Measurements from ENCODE around the gene CDH13. TPM values are rescaled to one million over a fixed set of nuclear protein-coding genes. Genes with fewer than 3 reads are reported as not detected.
A peak's percentile ranks its signal among the peaks of the same experiment; 100 is the strongest.

CDH13 gene
- total RNA-seq, 1 experiment from 2014 or later = 34.5 TPM

- no peaks in the 10 kb centered on the region for H3K27me3 ChIP-seq
- no peak overlapping the region for H3K4me3 ChIP-seq
- DNase-seq = no peak
- no peaks in the 10 kb centered on the region for H3K9me3 ChIP-seq (replicated peaks)
- no peaks in the 10 kb centered on the region for H3K36me3 ChIP-seq
- no peak overlapping the region for H3K27ac ChIP-seq
- H3K4me1 ChIP-seq = peaks cover 4% of the 10 kb centered on the region; the same call in 1 of the 2 replicates
Observed at GRCh38 chr16:83776944-83777343, 1150.2 kb downstream of the CDH13 start.

- H3K4me3 ChIP-seq = no peak overlapping the region
- H3K4me1 ChIP-seq = peaks cover 4% of the 10 kb centered on the region; the same call in 1 of the 2 replicates
- H3K36me3 ChIP-seq = no peaks in the 10 kb centered on the region
- peak; percentile 14 to 48 for DNase-seq
- H3K27me3 ChIP-seq = no peaks in the 10 kb centered on the region
- H3K9me3 ChIP-seq (replicated peaks) = no peaks in the 10 kb centered on the region
- H3K27ac ChIP-seq = no peak overlapping the region
Observed at GRCh38 chr16:83779886-83780285, 1153.1 kb downstream of the CDH13 start.

GRCh38 chr16:83785455-83785854, 1158.7 kb downstream of the CDH13 start:
- no peaks in the 10 kb centered on the region for H3K36me3 ChIP-seq
- H3K9me3 ChIP-seq (replicated peaks) = no peaks in the 10 kb centered on the region
- H3K27ac ChIP-seq = no peak overlapping the region
- H3K27me3 ChIP-seq = no peaks in the 10 kb centered on the region
- no peaks in the 10 kb centered on the region for H3K4me1 ChIP-seq
- H3K4me3 ChIP-seq = no peak overlapping the region
- DNase-seq = no peak

GRCh38 chr16:83789642-83790401, 1163.1 kb downstream of the CDH13 start:
- Histone ChIP-seq H3K27ac (no peak overlapping the region), H3K4me3 (no peak overlapping the region), H3K9me3 (replicated peaks) (no peaks in the 10 kb centered on the region), H3K4me1 (no peaks in the 10 kb centered on the region), H3K36me3 (no peaks in the 10 kb centered on the region), H3K27me3 (no peaks in the 10 kb centered on the region)
- no peak for DNase-seq

GRCh38 chr16:83791916-83792315, 1165.1 kb downstream of the CDH13 start:
- Histone ChIP-seq H3K27ac (no peak overlapping the region), H3K9me3 (replicated peaks) (no peaks in the 10 kb centered on the region), H3K4me3 (no peak overlapping the region), H3K36me3 (no peaks in the 10 kb centered on the region), H3K27me3 (no peaks in the 10 kb centered on the region), H3K4me1 (no peaks in the 10 kb centered on the region)
- no peak for DNase-seq

- Histone ChIP-seq H3K27me3 (no peaks in the 10 kb centered on the region), H3K9me3 (replicated peaks) (no peaks in the 10 kb centered on the region), H3K4me1 (no peaks in the 10 kb centered on the region), H3K27ac (no peak overlapping the region), H3K36me3 (no peaks in the 10 kb centered on the region), H3K4me3 (no peak overlapping the region)
- DNase-seq = no peak
Observed at GRCh38 chr16:83792391-83792790, 1165.6 kb downstream of the CDH13 start.

GRCh38 chr16:83793179-83793578, 1166.4 kb downstream of the CDH13 start:
- no peak for DNase-seq
- Histone ChIP-seq H3K27ac (no peak overlapping the region), H3K4me1 (no peaks in the 10 kb centered on the region), H3K27me3 (no peaks in the 10 kb centered on the region), H3K4me3 (no peak overlapping the region), H3K9me3 (replicated peaks) (no peaks in the 10 kb centered on the region), H3K36me3 (no peaks in the 10 kb centered on the region)

- Histone ChIP-seq H3K27me3 (no peaks in the 10 kb centered on the region), H3K4me1 (no peaks in the 10 kb centered on the region), H3K27ac (no peak overlapping the region), H3K9me3 (replicated peaks) (no peaks in the 10 kb centered on the region), H3K4me3 (no peak overlapping the region), H3K36me3 (no peaks in the 10 kb centered on the region)
- no peak for DNase-seq
Observed at GRCh38 chr16:83794860-83795554, 1168.2 kb downstream of the CDH13 start.

GRCh38 chr16:83797013-83797412, 1170.2 kb downstream of the CDH13 start:
- no peak overlapping the region for H3K4me3 ChIP-seq
- H3K9me3 ChIP-seq (replicated peaks) = no peaks in the 10 kb centered on the region
- H3K4me1 ChIP-seq = no peaks in the 10 kb centered on the region
- no peak overlapping the region for H3K27ac ChIP-seq
- DNase-seq = no peak
- no peaks in the 10 kb centered on the region for H3K36me3 ChIP-seq
- H3K27me3 ChIP-seq = no peaks in the 10 kb centered on the region

GRCh38 chr16:83799336-83799735, 1172.6 kb downstream of the CDH13 start:
- Histone ChIP-seq H3K36me3 (no peaks in the 10 kb centered on the region), H3K27ac (no peak overlapping the region), H3K9me3 (replicated peaks) (no peaks in the 10 kb centered on the region), H3K27me3 (no peaks in the 10 kb centered on the region), H3K4me1 (no peaks in the 10 kb centered on the region), H3K4me3 (no peak overlapping the region)
- DNase-seq = no peak

GRCh38 chr16:83802135-83802534, 1175.4 kb downstream of the CDH13 start:
- H3K36me3 ChIP-seq = no peaks in the 10 kb centered on the region
- no peak overlapping the region for H3K4me3 ChIP-seq
- DNase-seq = no peak
- no peaks in the 10 kb centered on the region for H3K9me3 ChIP-seq (replicated peaks)
- no peaks in the 10 kb centered on the region for H3K27me3 ChIP-seq
- no peaks in the 10 kb centered on the region for H3K4me1 ChIP-seq
- H3K27ac ChIP-seq = no peak overlapping the region

- Histone ChIP-seq H3K27me3 (no peaks in the 10 kb centered on the region), H3K4me3 (no peak overlapping the region), H3K27ac (no peak overlapping the region), H3K9me3 (replicated peaks) (no peaks in the 10 kb centered on the region), H3K4me1 (no peaks in the 10 kb centered on the region), H3K36me3 (no peaks in the 10 kb centered on the region)
- no peak for DNase-seq
Observed at GRCh38 chr16:83802554-83803205, 1175.9 kb downstream of the CDH13 start.

GRCh38 chr16:83803811-83804210, 1177.0 kb downstream of the CDH13 start:
- Histone ChIP-seq H3K9me3 (replicated peaks) (no peaks in the 10 kb centered on the region), H3K36me3 (no peaks in the 10 kb centered on the region), H3K27ac (no peak overlapping the region), H3K4me1 (no peaks in the 10 kb centered on the region), H3K27me3 (no peaks in the 10 kb centered on the region), H3K4me3 (no peak overlapping the region)
- DNase-seq = no peak

GRCh38 chr16:83804366-83804765, 1177.6 kb downstream of the CDH13 start:
- Histone ChIP-seq H3K27ac (no peak overlapping the region), H3K36me3 (no peaks in the 10 kb centered on the region), H3K4me1 (no peaks in the 10 kb centered on the region), H3K4me3 (no peak overlapping the region), H3K9me3 (replicated peaks) (no peaks in the 10 kb centered on the region), H3K27me3 (no peaks in the 10 kb centered on the region)
- no peak for DNase-seq

- no peak for DNase-seq
- peaks cover 1% of the 10 kb centered on the region for H3K36me3 ChIP-seq
- H3K9me3 ChIP-seq (replicated peaks) = no peaks in the 10 kb centered on the region
- H3K4me1 ChIP-seq = no peaks in the 10 kb centered on the region
- H3K27me3 ChIP-seq = no peaks in the 10 kb centered on the region
- no peak overlapping the region for H3K4me3 ChIP-seq
- H3K27ac ChIP-seq = no peak overlapping the region
Observed at GRCh38 chr16:83806036-83806435, 1179.3 kb downstream of the CDH13 start.

Data from SJCRH30 (cell line).